NCI-H524 (cell line): Measurements from ENCODE around the gene SCTR.
"Not testable (repeated sequence)": the region's sequence is repeated elsewhere in the genome, so short reads cannot be mapped to it uniquely, and the experiment has no call there.

Experiments used
- DNase-seq, 2 experiments: peaks; one replicate each; lab custom pipeline; 2025; lab: John Stamatoyannopoulos, UW

Gene SCTR

DNA sequence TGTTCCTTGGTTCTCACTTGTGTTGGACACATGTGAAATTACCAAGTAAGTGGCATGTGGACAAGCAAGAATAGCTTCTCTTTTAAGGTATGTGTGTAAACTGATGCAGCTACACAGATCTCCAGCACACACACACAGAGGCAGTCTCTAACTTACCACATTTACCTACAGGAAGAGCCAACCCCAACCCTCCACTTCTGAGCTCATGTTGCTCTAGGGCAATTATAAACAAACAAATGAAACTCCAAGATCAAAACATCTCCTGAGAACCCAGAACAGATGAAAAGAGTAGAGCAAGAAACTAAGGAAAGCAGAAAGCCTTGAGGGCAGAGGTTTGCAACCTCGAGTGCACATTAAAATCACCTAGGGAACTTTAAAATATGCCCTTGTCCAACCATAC lies 108.7 kb downstream of the SCTR start:
- DNase-seq = no peak

DNA sequence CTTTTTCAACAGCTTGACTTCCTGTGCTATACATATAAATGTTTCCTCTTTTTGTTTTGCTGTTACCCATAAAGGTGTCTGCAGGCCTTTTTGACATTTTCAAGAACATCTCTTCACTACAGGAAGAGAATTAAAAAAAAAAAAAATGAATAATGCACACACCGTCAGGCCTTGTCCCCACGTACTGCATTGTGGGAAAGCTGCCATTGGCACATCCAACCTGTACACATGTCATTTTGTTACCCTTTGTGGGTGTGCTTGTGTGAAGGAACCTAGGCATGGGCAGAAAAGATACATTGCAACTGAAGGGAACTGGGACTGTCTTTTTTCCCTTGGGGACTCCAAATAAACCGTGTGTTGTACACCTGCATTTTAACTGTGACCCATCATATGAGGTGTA lies 109.4 kb downstream of the SCTR start:
- no peak for DNase-seq

DNA sequence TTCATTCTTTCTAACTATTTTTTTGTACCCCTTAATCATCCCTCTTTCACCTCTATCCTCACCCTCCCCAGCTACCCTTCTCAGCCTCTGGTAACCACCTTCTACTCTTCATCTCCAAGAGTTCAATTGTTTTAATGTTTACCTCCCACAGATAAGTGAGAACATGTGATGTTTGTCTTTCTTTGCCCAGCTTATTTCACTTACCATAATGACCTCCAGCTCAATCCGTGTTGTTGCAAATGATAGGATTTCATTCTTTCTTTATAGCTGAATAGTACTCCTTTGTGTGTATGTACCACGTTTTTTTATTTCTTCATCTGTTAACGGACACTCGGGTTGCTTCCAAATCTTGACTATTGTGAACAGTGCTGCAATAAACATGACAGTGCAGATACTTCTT lies 114.8 kb downstream of the SCTR start:
- DNase-seq = no peak

DNA sequence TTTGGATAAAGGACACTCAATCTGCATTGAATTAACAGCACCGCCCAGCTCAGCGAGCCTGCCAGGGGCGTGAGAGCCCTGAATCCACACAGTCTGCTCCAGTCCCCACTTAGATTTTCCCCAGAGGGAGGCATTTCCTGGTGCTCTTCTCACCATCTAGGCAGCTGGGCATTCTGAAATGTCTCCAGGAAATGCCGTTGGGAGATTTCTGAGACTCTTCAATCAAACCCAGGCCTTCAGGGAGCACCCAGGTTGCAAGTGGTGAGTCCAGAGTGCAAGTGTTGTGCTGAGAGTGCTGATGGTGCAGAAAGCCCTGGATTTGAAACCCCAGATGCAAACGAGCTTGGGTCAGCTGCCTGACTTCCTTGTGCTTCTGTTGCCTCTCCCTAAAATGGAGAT lies 116.1 kb downstream of the SCTR start:
- DNase-seq = no peak

DNA sequence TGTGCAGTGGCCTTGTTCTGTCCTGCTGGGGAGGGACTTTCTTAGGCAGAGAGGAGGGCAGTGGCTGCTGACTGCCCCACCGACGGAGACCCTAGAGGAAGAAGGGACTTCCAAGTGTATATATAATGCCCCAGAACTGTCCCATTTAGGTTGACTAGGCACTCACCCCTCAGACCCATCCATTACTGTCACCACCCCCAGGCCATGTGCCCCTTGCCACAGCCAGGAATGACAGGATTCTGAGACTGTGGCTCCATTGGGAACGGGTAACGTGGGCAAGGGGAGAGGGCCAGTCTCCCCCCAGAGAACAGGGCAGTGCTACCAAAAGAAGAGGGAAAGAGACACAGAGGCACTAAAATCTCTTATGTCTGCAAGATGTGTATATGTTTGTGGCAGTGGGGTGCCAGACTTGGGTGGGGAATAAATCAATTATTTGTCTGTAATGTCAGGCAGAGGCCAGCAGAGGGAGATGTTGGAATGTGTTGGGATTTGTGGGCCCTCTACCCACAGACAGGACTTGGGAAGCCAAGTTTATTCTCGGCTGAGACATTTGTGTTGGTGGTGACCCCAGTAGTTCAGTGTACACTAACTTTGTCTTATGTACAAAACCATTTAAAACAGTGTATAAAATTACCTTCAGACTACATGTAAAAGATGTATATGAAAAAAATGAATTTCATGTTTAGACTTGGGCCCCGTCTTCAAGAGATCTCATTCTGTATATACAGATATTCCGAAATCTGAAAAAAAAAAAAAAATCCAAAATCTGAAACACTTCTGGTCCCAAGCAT lies 116.7 kb downstream of the SCTR start:
- peak; percentile 47 to 58 for DNase-seq

DNA sequence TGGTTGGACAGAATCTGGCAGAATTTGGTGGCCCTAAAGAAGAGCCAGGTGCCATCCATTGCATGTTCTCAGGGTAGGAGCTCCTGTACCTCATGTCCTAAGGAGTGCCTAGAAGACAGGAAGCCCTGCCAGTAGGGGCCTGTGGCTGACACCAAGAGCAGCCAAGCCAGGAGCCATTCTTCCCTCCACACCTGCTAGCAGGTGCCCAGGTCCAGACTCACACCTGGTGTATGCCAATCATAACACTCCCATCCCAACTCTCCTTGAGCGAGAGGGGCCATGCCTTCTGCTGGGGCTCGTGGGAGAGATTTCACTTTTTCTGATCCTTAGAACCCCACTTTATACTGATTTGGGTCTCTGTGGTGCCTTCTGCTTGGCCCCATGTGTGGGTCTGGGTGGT lies 119.1 kb downstream of the SCTR start:
- DNase-seq = no peak

DNA sequence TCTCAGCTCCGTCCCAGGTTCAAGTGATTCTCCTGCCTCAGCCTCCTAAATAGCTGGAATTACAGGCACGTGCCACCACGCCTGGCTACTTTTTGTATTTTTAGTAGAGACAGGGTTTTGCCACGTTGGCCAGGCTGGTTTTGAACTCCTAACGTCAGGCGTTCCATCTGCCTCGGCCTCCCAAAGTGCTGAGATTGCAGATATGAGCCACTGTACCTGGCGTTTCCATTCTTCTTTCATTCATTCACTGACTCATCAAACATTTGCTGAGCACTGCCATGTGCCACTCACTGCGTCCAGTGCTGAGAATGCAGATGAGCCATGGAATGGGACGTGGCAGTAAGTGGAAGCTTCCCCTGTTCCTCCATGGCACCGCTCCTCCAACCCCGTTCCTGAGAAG lies 120.7 kb downstream of the SCTR start:
- DNase-seq = not testable (repeated sequence)

DNA sequence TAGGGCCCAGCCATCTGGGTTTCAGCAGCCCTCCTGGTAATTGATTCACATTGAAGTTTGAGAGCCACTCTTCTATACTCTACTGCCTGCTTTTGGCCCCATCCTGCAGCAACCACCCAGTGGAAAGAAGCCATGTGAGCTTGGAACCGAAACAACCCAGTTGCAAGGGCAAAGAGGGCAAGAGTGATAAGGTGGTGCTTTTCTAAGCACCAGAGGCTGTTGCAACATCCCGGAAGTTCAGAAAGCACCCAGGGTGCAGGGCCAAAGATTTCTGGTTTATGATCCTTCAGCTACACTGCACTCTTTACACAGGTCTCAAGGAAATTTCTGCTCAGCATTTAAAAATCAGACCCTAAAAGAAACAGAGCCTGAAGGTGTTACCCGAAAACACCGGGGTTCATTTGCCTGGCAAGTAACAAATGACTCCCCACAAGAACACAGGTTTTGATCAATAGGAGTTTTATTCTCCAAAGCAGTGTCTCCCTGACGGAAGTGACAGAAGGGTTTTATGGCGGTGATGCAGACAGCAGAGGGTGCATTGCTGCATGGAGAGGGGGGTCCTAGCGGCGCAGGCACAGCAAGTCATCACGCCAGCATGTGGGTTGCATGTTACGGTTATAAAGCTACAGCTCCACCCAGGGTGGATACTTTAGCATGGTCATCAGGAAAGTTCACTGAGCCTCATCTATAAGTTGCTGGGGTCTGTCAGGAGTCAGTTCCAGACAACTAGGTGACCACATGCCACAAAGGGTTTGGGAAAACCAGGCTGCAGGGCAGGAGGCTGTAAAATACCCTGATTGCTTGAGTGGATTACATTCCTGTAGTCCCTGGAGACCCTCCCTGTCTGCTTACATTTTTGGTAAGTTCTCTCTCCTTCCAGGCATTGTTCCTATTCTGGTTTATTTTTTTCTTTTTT lies 121.4 kb downstream of the SCTR start:
- no peak for DNase-seq

DNA sequence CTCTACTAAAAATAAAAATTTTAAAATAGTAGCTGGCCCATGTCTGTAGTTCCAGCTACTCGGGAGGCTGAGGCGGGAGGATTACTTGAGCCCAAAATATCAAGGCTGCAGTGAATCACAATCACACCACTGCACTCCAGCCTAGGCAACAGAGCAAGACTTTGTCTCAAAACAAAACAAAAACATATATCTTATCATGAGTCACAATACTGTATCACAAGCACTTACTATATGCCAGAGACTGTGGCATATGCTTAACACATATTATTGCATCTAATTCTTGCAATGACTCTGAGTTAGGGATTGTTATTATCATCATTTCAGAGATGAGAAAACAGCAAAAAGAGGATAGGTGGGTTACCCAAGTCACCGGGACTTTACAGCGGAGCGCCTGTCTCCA lies 122.2 kb downstream of the SCTR start:
- DNase-seq = no peak

DNA sequence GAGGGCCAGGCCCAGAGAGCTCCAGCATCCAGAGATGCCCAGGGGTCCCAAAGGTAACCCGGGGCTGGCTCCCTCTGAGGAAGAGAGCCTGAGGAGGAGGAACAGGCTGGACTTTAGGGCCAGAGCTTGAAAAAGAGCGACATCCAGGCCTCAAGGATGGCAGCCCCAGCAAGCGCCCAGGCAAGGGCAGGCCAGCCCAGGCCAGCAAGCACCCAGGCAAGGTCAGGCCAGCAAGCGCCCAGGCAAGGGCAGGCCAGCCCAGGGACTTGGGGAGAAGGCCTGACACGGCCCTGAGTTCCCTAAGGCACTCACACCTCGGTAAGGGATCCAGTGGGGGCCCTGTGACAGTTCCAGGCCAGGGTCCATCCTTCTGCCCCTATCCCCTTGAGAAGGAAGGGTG lies 127.1 kb downstream of the SCTR start:
- DNase-seq = no peak

DNA sequence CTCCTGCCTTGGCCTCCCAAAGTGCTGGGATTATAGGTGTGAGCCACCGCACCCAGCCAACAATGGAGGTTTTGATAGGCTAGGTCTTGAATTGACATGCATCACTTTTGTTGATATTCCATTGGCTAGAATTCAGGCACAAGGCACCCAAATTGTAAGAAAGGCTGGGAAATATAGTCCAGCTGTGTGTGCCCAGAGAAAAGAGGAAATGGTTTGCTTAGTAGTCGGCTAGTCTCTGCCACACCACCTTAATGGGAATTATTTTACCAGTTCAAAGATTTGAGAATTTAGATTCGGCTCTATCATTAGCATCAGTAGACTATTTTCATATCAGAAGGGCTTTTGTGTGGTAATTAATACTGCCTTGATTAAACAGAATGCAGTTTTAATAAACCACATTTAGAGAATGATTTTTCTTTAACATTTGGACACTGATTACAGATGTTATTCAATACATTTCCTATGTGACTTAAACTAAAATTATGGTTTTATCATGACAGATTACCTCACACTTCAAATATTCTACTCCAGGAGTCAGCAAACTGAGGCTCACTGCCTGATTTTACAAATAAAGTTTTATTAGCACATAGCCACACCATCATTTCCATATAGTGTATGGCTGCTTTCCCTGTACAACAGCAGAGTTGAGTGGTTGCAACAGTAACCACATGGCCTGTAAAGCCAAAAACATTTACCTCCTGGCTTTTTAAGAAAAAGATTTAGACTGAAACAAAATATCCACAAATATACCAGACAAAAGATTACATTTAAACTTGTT lies 130.1 kb downstream of the SCTR start:
- DNase-seq = no peak
